Retinal pigment epithelial cell (primary cell): Measurements from ENCODE around the gene HSPA4L.

Experiments used
- DNase-seq: peaks from one replicate; pipeline ENCODE4 v3.0.0-alpha.2; 2010; ENCODE audit warnings: low read depth
- H3K4me3 ChIP-seq: 2 replicates; pipeline ENCODE4 v1.5.1; 2011; ENCODE audit warnings: mild to moderate bottlenecking, low read length, control low read depth, moderate library complexity
- TF ChIP-seq, protein P1 (sequence below): conservative IDR thresholded peaks from 2 replicates; pipeline ENCODE4 v1.5.1; 2011; ENCODE audit warnings: low read depth, low read length, control low read depth, inconsistent platforms

The HSPA4L gene

DNA sequence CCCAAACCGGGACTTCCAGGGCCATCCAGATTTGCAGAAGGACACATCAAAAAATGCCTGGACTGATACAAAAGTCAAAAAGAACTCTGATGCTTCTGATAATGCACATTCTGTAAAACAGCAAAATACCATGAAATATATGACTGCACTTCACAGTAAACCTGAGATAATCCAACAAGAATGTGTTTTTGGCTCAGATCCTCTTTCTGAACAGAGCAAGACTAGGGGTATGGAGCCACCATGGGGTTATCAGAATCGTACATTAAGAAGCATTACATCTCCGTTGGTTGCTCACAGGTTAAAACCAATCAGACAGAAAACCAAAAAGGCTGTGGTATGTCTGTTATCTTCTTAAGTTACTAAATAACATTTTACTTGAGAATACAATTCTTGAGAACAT, 107.8 kb downstream of the HSPA4L start:
- H3K4me3 ChIP-seq, result no peak overlapping the region
- TF ChIP-seq, protein P1, sequence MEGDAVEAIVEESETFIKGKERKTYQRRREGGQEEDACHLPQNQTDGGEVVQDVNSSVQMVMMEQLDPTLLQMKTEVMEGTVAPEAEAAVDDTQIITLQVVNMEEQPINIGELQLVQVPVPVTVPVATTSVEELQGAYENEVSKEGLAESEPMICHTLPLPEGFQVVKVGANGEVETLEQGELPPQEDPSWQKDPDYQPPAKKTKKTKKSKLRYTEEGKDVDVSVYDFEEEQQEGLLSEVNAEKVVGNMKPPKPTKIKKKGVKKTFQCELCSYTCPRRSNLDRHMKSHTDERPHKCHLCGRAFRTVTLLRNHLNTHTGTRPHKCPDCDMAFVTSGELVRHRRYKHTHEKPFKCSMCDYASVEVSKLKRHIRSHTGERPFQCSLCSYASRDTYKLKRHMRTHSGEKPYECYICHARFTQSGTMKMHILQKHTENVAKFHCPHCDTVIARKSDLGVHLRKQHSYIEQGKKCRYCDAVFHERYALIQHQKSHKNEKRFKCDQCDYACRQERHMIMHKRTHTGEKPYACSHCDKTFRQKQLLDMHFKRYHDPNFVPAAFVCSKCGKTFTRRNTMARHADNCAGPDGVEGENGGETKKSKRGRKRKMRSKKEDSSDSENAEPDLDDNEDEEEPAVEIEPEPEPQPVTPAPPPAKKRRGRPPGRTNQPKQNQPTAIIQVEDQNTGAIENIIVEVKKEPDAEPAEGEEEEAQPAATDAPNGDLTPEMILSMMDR, result no peak
- DNase-seq, result no peak
